Germinal center (tissue), 1 donor: ENCODE data around the gene MAML3.
A peak's percentile ranks its signal among the peaks of the same experiment; 100 is the strongest.
"Not testable (repeated sequence)": the region's sequence is repeated elsewhere in the genome, so short reads cannot be mapped to it uniquely, and the experiment has no call there.

ENCODE experiments used
- DNase-seq: peaks from one replicate; pipeline ENCODE4 v3.0.0; 2012; ENCODE audit warnings: mixed read lengths, low spot score

The MAML3 gene

GRCh38 chr4:139961344-139961946 lies 192.5 kb downstream of the MAML3 start:
- no peak for DNase-seq

DNA sequence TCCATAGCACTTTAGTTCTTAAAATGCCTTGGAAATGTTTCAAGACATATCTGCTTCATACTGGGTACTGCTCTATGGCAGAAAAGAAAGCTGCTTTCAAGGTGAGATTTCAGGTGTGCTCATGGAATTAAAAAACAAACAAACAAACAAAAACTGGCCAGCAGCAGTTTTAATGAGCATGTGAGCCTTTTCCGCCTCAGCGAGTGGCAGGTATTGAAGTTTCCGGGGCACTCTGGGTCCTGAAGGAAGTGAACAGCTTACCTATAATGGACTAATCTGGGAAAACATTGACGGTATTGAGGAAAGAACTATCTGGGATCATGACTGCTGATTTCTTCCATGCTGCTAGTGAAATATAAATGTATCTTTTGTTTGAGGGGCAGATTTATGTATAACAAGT lies 194.6 kb downstream of the MAML3 start:
- DNase-seq = no peak

GRCh38 chr4:139958739-139959098 lies 195.3 kb downstream of the MAML3 start:
- no peak for DNase-seq

DNA sequence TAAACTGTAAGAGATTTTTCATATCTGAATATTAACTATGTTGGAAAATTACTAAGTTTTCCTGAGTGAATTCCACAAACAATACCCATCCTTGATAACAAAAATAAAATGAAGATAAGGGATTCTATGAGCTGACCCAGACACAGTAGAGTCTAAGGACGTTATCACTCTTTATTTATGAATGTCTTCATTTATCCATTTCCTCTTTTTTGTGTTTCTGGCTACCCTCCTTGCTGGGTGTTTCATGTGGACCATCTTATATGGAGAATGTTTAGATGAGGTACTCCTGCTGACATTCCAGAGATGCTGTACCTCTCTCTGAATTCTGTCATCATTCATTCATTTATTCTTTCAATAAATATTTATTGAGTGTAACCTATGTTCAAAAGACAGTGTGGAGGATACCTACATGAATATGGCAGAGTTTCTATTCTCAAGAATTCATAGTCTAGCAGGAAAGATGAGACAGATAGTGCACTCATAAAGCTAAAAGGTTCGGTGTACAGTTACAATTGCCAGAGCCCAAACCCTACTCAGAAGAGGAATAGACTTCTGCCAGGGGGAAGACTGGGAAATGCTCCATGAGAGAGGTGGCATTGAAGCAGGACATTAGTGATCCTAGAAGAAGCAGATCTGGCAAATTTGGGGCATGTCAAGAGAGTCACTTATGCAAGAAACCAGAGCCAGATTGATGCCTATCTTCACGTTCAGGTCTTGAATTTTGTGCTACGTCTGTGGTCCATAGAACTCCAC lies 195.8 kb downstream of the MAML3 start:
- DNase-seq = no peak

DNA sequence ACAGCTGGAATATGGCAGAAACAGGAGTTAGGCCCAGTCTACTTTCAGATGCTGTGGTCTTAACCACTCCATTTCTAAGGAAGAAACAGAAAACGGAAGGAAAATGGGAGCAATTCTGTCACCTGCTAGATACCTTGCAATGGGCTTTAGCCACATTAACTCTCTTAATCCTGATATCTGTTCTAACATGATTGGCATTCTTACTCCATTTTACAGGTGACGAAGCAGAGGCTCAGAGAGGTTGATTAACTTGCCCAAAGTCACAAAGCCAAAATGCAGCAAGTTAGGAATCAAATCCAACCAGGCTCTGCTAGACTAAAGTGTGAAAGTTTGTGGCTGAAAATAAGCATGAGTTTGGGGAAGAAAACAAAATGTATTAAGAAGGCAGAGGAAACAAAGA lies 196.9 kb downstream of the MAML3 start:
- DNase-seq = no peak

DNA sequence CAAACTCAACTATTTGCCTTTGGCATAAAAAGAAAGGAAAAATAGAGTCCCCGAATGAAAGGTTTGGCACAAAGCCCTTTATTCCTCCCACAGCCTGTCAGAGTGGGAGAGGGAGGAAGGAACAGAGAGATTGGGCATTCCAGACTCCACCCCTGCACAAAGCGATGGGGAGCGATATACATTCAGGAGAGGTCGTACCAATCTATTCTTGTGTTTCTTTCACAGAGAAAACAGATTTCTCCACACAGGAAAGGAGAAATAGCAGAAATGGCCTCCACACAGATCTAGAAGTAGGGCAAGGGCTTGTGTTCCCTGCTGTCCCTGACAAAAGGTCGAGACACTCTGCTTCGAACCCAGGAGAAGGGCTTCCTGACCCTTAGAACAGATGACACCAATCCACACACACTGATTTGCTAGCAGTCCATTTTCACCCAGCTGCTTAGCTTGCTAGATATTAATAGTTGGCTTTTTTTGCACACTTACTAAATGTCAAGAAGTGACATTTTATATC lies 197.4 kb downstream of the MAML3 start:
- no peak for DNase-seq

DNA sequence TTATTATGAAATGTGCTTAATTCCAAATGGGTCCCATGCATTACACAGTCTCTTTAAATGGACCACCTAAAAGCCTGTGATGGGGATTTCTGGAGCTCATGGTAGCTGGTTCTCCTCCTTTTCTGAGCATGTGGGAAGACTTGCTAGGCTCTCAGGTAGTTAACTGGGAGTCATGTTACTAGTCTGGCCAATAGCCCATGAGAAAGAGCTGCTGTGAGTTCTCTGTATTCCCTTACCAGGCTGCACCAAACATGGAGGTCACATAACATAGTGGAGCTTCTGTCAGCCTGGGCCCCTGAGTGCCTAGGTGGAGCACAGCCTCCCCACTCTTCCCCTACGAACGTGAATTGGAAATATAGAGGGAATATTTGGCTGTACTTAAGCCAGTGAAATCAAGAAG lies 198.4 kb downstream of the MAML3 start:
- no peak for DNase-seq

- no peak for DNase-seq
Measured at GRCh38 chr4:139954512-139954911, 199.5 kb downstream of the MAML3 start.

DNA sequence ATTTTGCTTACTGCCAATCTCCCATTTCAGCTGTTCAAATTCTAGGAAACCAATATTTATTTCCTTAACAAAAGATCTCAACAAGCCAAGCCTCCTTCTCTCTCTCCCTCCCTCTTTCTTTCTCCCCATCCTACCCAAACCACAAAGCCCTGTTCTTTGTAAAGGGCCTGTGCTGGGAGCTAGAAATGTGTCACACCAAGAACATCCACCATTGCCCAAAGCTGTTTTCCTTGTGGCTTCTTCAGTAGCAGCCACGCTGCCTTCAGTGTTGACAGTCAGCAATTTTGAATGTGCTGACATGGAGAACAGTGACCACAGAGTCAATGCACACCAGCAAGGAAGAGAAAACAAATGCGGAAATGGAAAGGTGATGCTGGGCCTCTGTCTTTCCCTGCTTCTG lies 203.0 kb downstream of the MAML3 start:
- no peak for DNase-seq

DNA sequence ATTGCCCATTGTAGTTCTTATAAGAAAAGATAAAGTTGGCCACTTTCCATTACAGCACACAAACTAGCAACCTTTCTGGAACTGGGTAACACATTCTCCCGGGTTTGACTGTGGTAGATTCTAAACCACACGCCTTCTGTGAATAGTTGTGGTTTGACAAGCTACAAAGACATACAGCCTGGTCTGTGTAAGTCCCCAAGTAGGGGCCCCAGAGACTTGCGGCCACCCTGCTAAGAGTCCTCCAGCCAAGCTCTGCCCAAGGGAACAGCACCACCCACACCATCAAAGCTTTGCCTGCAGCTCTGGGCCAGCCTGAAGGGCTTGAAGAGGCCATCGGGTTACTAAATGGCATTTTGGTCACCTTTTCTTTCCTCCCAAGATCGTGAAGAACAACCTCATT lies 203.4 kb downstream of the MAML3 start:
- DNase-seq = peak; percentile 24

- not testable (repeated sequence) for DNase-seq
Measured at GRCh38 chr4:139944916-139945315, 209.1 kb downstream of the MAML3 start.

DNA sequence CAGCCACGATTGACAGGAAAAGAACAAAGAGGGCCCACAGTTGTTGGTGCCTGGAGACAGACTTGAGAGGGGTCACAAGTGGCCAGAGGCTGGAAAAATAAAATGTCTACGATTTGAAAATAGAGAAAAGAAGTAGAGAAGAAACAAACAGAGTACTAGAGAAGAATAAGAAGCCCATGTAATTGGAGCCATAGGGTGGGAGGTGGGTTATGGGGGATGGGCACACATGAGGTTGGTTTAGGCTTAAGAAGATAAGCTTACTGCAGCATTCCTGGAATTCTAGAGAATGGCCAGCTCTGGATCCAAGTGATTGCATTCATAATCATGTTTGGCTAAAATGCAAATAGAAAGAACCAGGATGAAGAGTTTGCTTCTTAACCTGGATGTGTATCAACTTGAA lies 210.7 kb downstream of the MAML3 start:
- DNase-seq = no peak

DNA sequence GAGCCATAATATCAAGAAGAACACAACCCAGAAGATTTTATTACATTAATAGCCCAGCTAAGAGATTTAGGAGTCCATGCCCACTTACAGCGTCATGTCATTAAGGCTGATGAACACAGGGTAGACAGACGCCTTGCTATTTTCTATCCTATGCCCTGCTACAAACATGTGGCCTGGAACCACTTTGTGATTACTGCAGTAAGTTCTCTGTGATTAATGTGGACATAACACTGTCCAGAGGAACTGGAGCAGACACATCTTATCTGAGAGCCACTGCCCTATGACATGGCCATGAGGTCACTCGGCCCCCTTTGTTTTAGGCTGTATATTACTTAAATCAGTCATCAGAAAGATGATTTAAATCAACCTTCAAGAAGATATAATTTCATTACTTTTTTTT lies 211.7 kb downstream of the MAML3 start:
- DNase-seq = no peak

GRCh38 chr4:139940600-139940999 lies 213.4 kb downstream of the MAML3 start:
- no peak for DNase-seq

DNA sequence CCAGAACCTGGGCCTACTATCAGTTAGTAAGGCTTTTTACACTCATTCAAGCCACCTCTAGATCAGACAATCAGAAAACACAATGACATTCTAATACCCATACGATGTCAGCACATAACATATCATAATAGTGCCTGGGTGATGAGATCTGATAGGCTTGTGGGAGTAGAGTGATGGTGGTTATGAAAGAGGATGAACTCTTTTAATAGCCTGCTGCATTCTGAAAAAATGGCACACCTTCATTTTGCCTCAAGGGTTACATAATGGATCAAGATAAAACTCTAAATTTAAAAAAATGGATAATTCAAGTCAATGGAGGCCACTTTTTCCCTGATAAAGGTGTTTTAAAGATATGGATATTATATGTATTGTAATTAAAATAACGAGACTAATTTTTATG lies 215.6 kb downstream of the MAML3 start:
- no peak for DNase-seq

- no peak for DNase-seq
Measured at GRCh38 chr4:139935911-139936310, 218.1 kb downstream of the MAML3 start.

DNA sequence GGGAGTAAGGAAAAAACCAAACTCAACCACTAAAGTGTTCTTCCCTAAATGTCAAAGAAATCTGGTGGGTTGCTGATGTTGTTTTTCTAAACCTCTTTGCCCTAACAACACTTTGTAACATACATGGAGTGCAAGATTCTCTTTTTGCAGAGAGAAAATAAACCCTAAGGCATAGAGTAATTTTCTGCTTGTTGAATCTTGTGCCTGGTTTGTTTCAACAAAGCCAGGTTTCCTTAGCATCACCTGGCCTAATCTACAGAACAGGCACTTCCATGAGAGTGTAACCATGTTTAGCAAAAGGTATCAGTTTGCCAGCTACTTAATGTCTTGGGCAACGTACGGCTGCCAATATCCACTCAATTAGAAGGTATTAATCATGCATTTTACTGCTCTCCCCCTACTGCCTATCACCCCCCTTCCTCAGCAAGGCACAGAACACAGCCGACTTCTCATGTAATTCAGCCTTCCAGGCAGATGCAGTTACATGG lies 219.2 kb downstream of the MAML3 start:
- DNase-seq = no peak

- no peak for DNase-seq
Measured at GRCh38 chr4:139934057-139934707, 219.8 kb downstream of the MAML3 start.

- DNase-seq = no peak
Measured at GRCh38 chr4:139933541-139933940, 220.4 kb downstream of the MAML3 start.

DNA sequence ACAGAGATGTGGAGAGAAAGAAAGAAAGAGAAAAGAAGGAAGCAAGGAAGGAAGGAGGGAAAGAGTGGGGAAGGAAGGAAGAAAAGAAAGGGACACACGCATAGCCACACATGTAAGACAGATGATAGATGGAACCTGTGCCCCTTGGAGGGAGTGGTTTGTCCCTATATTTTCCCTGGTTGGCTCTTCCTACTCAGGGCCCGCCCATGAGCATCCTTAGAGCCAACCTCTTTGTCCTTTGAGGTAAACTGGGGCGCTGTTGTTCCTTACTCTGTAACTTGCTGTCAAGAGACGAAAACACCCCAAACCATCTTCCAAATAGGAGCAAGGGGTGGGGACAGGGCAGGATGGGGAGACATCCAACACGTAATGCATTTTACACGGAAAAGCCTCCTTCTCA lies 220.9 kb downstream of the MAML3 start:
- DNase-seq = no peak

DNA sequence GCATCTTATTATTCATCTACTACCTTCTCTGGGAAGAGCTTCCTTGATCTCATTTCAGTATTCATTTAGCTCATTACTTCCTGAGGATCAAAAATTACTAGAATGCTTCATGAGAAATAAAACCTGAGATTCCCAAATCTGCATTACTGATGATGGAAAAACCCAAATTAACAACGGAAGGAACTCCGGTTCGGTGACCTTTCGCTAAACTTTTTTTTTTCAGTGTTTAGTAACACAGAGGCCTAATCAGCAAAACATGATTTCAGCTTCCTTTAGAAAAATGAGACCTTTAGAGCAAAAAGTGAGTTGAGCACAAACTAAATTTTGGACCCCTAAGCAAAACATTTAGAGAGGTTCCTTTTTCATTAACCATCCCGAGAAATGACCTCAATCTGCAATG lies 229.2 kb downstream of the MAML3 start:
- DNase-seq = no peak

DNA sequence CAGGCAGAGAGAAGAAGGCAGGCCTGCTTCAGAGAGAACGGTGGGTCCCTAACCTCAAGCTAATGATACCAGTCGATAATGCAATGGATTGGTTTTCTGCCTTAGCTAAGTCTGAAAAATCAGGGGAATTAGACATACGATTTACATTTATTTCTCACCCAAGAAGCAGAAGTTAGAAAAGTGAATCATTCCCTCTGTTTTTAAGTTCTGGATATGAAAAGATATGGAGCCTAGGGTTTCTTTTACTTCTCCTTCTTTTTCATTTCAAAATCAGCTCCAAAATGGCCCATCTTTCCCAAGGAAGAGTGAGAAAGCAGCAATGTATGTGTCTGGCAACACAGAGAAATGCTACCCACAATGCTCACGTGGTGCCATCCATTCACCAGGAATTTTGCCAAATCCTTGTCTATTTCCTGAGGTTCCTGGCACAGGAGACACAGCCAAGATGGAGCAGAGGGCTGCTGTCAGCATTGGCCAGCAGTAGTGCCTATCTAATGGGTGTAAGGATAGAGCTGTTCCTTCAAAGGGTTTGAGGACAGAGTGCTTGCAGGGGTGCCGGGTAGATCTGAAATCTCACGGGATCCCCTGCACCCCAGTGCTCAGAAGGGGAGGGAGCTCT lies 231.5 kb downstream of the MAML3 start:
- no peak for DNase-seq
